K562 (cell line): Measurements from ENCODE around the gene HSPB6.

Experiments used
- ATF3 ChIP-seq, 2 experiments: fragments of 450-650 bp in 1 of 2; sonication (generic) in 1 of 2; formaldehyde crosslinking in 1 of 2; IDR thresholded peaks in 1 of 2; conservative IDR thresholded peaks in 1 of 2; 2 replicates each; pipeline versions ENCODE4 v1.6.1 to v1.8.1; 2016 to 2023; ENCODE audit warnings: mild to moderate bottlenecking in 2 of 2, moderate library complexity in 2 of 2, inconsistent platforms in 1 of 2, missing genetic modification reagents in 1 of 2
- BRCA1 ChIP-seq, 2 experiments: fragments of 450-650 bp in 1 of 2; sonication (generic) in 1 of 2; formaldehyde crosslinking in 1 of 2; IDR thresholded peaks; 2 replicates each; pipeline versions ENCODE4 v1.5.0 to v1.6.1; 2017 to 2020; ENCODE audit warnings: mild to moderate bottlenecking in 1 of 2, missing genetic modification reagents in 1 of 2
- CEBPB ChIP-seq: fragments of 450-650 bp; IDR thresholded peaks from 2 replicates; pipeline ENCODE4 v1.6.1; 2016; ENCODE audit warnings: missing genetic modification characterization, missing compliant biosample characterization
- E2F4 ChIP-seq: sonication (generic); formaldehyde crosslinking; IDR thresholded peaks from 2 replicates; pipeline ENCODE4 v1.8.0; 2022; ENCODE audit warnings: mild to moderate bottlenecking, low read depth, missing genetic modification reagents
- GABPB2 ChIP-seq: fragments of 250-450 bp; sonication (Bioruptor Pico); conservative IDR thresholded peaks from 2 replicates; pipeline ENCODE4 v1.5.1; 2021; ENCODE audit warnings: mild to moderate bottlenecking
- JUND ChIP-seq, 2 experiments: IDR thresholded peaks; 2 replicates in 1 of 2; 3 replicates in 1 of 2; pipeline ENCODE4 v1.6.1; 2011; ENCODE audit warnings: borderline replicate concordance in 2 of 2, low read depth in 2 of 2, low read length in 2 of 2, improper control_type of control experiment in 1 of 2, missing biosample characterization in 1 of 2, missing genetic modification characterization in 1 of 2, missing genetic modification reagents in 1 of 2
- MCM7 ChIP-seq, 2 experiments: fragments of 450-650 bp; IDR thresholded peaks; 2 replicates each; pipeline ENCODE4 v1.6.1; 2016 to 2018
- MEIS2 ChIP-seq: fragments of 450-650 bp; IDR thresholded peaks from 2 replicates; pipeline ENCODE4 v1.6.1; 2014; ENCODE audit warnings: mild to moderate bottlenecking; ENCODE audit not compliant: partially characterized antibody
- MXI1 ChIP-seq: IDR thresholded peaks from 2 replicates; pipeline ENCODE4 v1.6.1; 2011; ENCODE audit warnings: low read depth, mild to moderate bottlenecking, improper control_type of control experiment, low read length
- TCF7L2 ChIP-seq: fragments of 150-350 bp; IDR thresholded peaks from 2 replicates; pipeline ENCODE4 v1.6.1; 2016; ENCODE audit warnings: low read depth, mild to moderate bottlenecking, low read length, moderate library complexity
- ZNF282 ChIP-seq: sonication (generic); formaldehyde crosslinking; IDR thresholded peaks from 2 replicates; pipeline ENCODE4 v1.8.1; 2023; ENCODE audit warnings: missing genetic modification reagents
- ZNF75A ChIP-seq: fragments of 450-650 bp; formaldehyde crosslinking; IDR thresholded peaks from 2 replicates; pipeline ENCODE4 v1.4.0; 2020; ENCODE audit warnings: mild to moderate bottlenecking
- TF ChIP-seq, protein P1 (sequence below): fragments of 200-800 bp; sonication (Bioruptor generic); IDR thresholded peaks from 2 replicates; pipeline ENCODE4 v1.6.1; 2017; ENCODE audit warnings: missing genetic modification characterization, missing compliant biosample characterization

DNA sequence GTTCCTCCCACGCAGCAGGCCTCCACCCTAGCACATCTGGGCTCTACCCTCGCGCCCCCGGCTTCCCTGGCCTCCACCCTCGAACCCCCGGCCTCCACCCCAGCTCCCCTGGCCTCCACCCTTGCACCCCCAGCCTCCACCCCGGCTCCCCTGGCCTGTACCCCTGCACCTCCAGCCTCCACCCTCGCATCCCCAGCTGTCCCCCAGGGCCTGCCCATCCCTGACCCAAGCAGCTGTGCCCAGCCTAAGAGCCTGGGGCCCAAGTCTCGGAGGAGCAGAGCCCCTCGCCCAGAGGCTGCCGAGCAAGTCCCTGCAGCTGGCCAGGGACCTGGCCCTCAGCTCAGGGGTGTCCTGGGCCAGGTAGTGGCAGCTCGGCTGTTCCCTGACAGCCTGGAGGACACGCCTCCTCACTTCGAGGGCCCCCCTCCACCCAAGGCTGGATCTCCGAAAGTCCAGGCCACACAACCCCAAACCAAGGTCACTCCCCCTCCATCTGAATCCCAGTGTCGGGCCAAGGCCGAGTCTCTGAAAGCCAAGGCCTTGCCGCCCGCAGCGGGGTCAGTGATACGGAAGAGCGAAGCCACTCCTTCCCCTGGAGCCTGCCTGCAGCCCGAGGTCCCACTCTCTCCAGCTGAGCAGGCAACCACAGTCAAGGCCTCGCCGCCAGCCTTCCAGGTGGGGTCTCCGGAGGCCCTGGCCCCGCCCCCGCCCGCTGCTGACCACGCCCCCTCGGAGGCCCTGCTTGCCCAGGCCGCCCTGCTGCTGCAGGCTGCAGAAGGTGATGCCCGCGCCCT is 10.7 kb upstream of the HSPB6 start:
- TF ChIP-seq MEIS2 (no peak), ATF3 (IDR thresholded peaks at IDR 0.05) (no peak), ATF3 (CRISPR knock-in tag; conservative IDR thresholded peaks at IDR 0.05) (no peak), ZNF282 (no peak), E2F4 (no peak), MXI1 (no peak), ZNF75A (no peak), BRCA1 (IDR thresholded peaks at IDR 0.05) (no peak), BRCA1 (CRISPR knock-in tag; IDR thresholded peaks at IDR 0.05) (no peak), TCF7L2 (no peak), CEBPB (tag) (no peak), GABPB2 (no peak), JUND (IDR thresholded peaks at IDR 0.05; ENCODE audit: borderline replicate concordance, low read depth, low read length) (no peak), JUND (tag; IDR thresholded peaks at IDR 0.05; ENCODE audit: borderline replicate concordance, low read depth, low read length) (no peak), MCM7 (IDR thresholded peaks at IDR 0.05) (no peak)
- TF ChIP-seq, protein P1, sequence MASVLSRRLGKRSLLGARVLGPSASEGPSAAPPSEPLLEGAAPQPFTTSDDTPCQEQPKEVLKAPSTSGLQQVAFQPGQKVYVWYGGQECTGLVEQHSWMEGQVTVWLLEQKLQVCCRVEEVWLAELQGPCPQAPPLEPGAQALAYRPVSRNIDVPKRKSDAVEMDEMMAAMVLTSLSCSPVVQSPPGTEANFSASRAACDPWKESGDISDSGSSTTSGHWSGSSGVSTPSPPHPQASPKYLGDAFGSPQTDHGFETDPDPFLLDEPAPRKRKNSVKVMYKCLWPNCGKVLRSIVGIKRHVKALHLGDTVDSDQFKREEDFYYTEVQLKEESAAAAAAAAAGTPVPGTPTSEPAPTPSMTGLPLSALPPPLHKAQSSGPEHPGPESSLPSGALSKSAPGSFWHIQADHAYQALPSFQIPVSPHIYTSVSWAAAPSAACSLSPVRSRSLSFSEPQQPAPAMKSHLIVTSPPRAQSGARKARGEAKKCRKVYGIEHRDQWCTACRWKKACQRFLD (CRISPR knock-in tag) = no peak
